GM21786 (cell line): ENCODE measurements around the gene BTBD7.

Experiments
- ATAC-seq: cut with Tn5 transposase; IDR thresholded peaks from one replicate; pipeline ENCODE4 v1.9.1; 2021; ENCODE audit not compliant: unreplicated experiment

BTBD7 gene

DNA sequence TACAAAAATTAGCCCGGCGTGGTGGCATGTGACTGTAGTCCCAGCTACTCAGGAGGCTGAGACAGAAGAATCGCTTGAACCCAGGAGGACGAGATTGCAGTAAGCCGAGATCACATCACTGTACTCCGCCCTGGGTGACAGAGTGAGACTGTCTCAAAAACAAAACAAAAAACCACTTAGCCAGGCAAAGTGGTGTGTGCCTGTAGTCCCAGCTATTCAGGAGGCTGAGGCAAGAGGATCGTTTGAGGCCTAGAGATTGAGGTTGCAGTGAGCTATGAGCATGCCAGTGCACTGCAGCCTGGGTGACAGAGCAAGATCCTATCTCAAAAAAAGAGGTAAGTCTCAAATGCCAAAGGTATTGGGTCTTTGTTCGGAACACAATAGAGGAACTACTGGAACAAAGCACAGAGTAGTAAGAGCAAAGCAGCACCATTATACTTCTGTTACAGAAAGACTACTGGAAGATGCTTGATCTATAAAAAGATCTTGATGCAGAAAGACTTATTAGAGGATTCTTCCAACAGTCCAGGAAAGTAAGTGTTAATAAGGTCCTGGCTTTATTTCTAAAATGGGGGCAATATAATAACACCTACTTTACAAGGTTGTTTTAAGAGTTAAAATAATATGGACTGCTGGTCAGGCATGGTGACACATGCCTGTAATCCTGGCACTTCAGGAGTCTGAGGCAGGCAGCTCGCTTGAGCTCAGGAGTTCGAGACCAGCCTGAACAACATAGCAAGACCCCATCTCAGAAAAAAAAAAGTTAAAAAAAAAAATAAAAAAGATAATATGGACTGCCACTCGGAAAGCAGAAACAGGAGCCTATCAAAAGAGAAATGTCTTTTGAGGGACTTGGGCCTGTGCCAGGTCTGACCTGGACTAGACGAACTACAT, 29.9 kb downstream of the BTBD7 start:
- no peak for ATAC-seq

DNA sequence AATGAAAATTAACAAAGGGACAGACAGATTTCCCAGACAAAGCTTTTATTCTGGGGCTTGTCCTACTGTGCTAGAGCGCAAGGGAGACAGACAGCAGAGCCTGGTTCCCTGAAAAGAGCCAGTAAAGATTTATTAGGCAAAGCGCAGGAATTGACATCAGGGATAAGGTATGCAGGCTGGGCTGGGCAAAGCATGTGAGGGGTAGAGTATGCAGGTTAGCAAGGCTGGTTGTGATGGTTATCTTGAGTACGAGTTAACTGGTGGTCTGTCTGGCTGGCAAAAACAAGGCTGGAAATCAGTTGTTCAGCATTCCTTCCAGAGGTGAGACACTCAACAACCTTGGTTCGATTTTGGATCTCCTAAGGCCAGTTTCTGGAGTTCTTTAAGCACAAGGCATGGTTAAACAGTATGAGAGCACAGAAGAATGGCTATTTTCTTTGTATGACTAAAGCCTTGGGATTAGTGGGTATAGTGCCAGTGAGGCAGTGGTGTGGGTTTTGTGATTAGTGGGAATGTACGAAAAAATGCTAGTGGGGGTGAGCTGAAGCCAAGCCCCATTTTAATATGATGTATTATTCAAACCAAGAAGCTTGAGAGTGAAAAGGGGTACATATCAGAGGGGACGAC, 30.9 kb downstream of the BTBD7 start:
- ATAC-seq = no peak

DNA sequence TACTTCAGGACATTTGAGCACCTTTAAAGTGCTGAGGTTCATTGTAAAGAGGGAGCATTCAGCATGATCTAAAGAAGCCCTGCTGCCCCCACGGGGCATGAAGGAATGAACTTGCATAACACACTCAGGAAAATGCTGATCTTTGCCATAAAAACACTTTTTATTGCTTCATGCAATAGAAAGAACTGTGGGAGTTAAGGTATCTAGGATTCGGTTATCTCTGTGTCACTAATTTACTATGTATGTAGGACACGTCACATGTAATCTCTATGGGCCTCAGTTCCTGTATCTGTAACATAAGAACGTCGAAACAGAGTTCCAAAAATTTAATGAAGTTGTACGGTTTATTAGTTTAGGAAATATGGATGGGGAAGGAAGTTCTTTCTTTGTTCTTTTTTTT, 33.0 kb downstream of the BTBD7 start:
- ATAC-seq = no peak

- ATAC-seq = no peak
Observed at GRCh38 chr14:93299416-93299815, 33.4 kb downstream of the BTBD7 start.

- ATAC-seq = no peak
Observed at GRCh38 chr14:93295541-93296220, 37.2 kb downstream of the BTBD7 start.

DNA sequence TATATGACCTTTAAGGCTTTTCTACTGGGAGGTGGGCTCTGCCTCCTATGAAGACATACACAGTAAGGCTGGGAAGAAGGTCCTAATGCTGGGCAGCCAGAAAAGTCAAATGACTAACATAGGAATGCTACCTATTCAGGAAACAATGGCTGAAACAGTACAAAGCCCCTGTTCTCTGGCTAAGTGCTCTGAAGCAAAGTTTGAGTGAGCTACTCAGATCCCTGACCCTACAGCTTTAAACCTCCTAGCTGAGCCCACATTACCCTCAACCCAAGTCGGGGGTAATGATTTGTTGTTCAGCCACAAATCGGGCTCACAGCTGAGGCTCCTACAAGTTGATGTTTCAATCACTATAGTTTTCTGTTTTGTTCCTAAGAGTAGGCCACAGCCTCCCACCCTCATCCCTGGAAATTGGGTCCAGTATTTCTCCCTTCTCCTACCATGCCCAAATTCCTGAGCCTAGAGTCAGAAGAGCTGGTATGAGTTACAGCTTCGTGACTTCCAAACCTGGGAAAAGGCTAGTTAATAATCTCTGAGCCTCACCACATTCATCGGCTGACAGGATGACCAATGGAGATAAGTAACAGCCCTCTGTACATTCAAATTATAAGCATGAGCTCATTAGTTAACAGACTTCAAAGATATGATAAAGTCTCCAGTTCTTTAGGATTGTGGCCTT, 46.5 kb downstream of the BTBD7 start:
- ATAC-seq = no peak

DNA sequence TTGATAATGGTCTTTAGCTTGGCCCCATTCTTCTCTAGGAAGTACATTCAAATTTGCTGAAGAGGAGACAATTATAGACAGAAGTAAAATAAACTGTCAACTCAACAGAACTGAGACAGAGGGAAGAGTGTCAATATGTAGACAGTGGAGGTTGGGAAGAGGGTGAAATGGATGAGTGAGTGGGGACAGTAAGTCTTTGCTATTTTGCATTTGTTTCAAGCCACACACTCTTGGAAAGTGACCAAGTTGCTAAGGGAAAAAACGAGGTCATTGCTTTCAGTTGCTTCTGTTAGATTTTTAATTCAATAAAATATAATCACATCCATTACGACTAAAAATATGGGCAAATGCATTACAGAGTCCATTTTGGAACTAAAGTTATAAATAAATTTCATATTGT, 47.8 kb downstream of the BTBD7 start:
- no peak for ATAC-seq

DNA sequence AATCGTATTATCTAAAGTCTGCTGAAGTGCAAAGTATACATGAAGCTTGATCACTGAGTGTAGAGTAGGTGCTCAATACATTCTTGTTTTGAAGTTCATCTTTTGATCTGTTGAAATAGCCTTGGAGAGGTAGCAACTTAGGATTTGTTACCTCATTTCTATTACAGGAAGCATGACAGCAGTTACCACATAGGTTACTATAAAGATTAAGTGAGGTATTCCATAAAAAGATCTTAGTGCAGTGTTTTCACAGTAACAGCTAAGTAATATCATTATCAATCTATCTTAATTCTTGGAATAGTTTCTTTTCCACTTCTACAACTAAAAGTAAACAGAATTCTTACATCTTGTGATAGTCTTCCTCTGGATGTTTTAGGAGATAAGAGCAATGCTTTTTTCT, 50.9 kb downstream of the BTBD7 start:
- no peak for ATAC-seq

DNA sequence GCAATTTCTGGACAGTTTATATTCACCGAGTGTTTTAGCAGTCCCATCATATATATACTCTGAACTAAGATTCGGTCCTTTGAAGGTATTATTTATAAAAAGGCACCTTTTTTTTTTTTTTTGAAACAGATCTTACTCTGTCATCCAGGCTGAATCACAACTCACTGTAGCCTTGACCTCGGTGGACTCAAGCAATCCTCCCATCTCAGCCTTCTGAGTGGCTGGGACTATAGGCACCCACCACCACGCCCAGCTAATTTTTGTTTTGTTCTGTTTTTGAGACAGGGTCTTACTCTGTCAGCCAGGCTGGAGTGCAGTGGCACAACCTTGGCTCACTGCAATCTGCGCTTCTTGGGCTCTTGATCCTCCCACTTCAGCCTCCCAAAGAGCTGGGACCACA, 52.1 kb downstream of the BTBD7 start:
- no peak for ATAC-seq

- ATAC-seq = no peak
Observed at GRCh38 chr14:93276031-93276716, 56.7 kb downstream of the BTBD7 start.

DNA sequence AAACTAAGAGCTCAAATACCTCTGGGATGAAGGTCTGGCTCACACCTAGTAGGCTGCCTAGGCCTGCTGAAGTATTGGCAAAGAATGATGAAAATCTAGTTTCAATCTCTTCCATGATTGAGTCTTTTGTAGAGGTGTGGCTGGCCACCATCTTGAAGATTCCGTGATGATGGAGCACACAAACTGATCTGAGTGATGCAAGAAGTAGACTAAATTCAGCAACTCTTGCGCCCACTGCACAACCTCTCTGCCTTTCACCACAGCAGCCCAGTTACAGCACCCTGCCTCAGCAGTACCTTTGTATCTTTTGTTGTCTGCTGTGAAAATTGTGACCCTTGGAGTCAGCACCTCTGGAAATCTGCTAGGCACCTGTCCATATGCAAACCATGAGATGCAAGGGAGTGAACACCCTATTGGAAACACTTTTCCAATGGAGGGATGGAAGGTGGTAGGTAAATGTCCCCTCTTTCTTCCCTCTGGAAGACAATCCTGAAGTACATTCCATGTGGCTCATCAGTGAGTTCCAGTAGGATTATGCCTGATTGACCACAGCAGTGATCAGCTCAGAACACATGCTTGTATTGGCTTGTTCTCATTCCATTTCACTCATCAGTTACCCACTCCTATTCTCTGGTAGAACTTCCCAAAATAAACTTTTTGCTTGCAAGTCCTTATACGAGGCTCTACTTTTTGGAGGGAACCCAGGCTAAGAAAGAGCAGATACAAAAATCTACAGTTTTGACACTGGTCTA, 58.6 kb downstream of the BTBD7 start:
- no peak for ATAC-seq

DNA sequence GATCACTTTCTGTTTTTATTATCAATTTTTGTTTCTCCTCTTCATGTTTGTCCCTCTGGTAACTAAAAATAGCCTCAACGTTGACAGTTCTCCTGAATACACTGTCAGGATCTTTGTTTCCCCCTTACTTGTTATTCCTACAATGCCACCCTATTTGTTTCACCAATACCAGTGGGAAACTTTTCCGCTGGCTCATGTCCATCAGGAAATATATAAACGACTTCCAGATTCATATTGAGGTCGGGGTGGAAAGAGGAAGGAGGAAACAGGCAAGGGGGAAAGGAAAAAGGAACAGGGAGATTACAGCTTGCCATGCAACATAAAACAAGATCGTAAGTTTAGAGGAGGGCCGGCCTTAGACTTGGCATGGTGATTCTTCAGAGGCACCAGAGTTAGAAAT, 61.7 kb downstream of the BTBD7 start:
- no peak for ATAC-seq

DNA sequence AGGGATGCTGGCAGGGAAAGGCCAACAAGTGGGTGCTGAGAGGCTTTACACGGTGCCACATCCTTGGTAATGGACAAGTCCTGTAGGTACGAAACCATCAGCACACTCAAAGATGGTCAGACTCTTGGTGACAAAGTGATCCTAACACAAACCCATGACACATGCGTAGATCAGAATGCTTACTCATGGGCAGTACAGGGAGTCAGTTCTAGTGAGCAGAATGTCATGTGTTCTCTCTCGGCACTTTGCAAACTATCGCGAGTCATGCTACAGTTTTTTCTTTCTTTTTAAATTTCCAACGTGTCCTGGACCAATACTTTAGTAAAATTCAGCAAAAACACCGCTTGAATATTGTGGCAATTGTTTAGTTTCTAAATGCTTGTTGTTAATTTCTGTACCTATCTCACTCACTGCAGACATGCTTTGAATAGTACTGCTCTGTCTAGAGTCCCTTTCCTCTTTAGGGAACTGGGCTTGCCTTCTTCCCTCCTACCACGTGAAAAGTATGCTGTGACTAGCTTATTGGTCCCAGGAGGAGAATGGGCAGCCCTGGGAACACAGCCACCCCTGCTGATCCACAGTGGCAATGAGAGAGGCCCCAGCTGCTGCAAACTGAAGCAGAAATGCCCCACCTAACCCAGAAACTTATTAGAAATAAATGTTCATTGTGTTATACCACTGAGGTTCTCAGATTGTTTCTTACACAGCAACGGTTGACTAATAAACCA, 63.3 kb downstream of the BTBD7 start:
- no peak for ATAC-seq

DNA sequence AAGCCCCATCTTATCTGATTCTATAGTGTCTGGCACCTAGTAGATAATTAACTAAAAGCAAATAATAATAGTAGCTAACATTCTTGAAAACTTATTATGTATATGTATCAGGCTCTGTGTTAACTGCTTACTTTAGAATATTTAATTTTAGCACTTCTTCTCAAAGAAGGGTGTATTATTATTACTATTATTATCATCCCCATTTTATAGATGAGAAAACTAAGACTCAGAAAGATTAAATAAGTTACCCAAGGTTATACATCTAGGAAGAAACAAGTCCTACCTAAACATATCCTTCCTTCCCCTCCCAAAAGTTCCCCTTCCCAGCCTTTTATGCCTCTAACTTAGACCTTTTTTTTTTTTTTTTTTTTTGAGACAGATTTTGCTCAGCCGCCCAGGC, 64.4 kb downstream of the BTBD7 start:
- ATAC-seq = no peak

DNA sequence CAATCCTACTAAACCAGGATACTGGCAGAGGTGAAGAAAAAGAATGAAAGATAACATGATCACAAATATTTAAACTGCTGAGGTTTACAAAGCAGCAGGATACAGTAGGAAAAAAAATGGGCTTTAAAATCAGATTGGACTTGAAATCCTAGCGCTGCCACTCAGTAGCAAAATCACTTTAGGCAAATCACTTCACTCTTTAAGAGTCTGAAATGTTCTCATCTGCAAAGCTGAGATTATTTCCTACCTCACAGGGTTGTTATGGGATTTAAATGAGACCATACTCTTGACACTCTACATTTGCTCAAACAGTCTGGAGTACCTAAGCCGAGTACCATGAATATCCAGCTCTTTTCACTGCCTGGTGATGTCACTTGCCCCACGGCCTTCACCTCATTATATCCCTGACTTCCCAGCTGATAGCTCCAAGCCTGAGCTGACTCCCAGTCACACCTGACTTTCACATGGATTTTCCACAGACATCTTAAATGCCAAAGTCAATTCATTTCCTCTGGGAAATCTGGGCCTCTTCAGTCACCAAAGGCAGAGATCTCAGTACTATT, 65.6 kb downstream of the BTBD7 start:
- no peak for ATAC-seq

DNA sequence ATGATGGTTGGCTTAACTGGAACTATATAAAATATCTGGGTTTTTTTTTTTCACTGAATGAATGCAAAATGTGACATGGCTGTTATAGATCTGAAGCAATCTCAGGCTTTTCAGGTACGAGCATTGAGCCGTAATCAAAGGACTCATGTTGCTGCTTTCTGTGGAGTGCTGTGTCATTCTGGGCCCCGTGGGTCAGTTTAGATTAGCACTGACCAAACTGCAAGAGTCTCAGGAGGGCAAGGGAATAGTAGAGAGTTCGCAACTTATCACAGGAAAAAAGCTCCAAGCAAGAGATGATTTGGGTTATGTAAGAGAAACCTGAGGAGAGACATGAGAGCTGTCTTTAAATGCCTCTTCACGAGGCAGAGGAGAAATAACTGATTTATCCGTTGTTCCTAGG, 66.7 kb downstream of the BTBD7 start:
- ATAC-seq = no peak

DNA sequence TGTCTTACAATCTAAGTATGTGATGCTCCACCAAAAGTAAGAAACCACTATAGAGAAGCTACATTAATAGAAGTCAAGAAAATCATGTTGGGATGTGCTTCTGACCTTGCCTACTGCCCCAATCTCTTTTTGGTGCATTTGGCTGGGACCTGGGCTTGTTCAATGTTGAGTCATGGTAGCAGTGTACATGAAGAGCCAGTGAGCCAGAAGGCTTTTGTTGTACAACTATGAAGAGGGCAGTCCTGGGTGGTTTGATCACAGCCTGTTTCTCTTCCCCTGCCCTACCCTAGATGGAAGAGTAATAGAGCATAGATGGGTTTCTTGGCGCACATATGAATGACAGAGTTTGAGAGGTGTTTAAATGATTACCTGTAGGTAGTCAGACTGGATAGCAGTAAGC, 69.4 kb downstream of the BTBD7 start:
- no peak for ATAC-seq

DNA sequence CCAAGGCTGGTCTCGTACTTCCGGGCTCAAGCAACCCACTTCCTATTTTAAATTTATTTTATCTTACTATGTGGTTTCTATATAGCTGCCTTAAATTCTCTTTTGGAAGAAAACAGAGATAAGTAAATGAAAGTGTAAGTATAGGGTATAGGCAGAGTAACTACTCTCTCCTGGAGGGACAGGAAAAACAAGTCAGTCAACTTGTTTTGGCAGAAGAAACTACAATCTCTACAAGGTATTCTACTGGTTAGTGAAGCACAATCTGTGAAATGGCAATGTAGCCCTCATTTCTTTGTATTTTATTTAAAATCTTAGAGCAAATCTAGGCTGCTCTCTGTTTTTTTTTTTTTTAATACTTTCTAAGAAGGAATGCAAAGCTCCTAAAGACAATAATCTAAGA, 70.4 kb downstream of the BTBD7 start:
- ATAC-seq = no peak

- no peak for ATAC-seq
Observed at GRCh38 chr14:93249128-93249831, 83.6 kb downstream of the BTBD7 start.
